ENCODE results near the gene CEP152. TPM values are rescaled to one million over a fixed set of nuclear protein-coding genes. Genes with fewer than 3 reads are reported as not detected.

The CEP152 gene
- total and polyA plus RNA-seq, 9 of the 15 experiments (the other 6 are each of a cell fraction or from before 2014, with no cell fraction given), result 9.9 to 43.0 (median 23.6) TPM

- TF ChIP-seq RAD21 (CRISPR knock-in tag; conservative IDR thresholded peaks at IDR 0.05 in 1 of 2, IDR thresholded peaks at IDR 0.05 in 1 of 2) (no peak), CBFA2T2 (conservative IDR thresholded peaks at IDR 0.05) (no peak), RBBP5 (IDR thresholded peaks at IDR 0.05; ENCODE audit: borderline replicate concordance, insufficient read depth, low read length, poor library complexity, severe bottlenecking) (no peak), KLF1 (tag; IDR thresholded peaks at IDR 0.05) (no peak), TAF7 (tag; IDR thresholded peaks at IDR 0.05) (no peak), POU5F1 (IDR thresholded peaks at IDR 0.05; ENCODE audit: borderline replicate concordance, low read depth, low read length, partially characterized antibody) (no peak), ZNF347 (CRISPR knock-in tag; IDR thresholded peaks at IDR 0.05; ENCODE audit: low read depth) (no peak), PTTG1 (tag; IDR thresholded peaks at IDR 0.05; ENCODE audit: low read depth) (no peak), NFATC3 (IDR thresholded peaks at IDR 0.05) (no peak), KAT8 (IDR thresholded peaks at IDR 0.05; ENCODE audit: low read depth) (no peak), HCFC1 (IDR thresholded peaks at IDR 0.05; ENCODE audit: low read depth, low read length) (no peak), ZNF830 (CRISPR knock-in tag; IDR thresholded peaks at IDR 0.05) (no peak)
- TF ChIP-seq, protein P1, sequence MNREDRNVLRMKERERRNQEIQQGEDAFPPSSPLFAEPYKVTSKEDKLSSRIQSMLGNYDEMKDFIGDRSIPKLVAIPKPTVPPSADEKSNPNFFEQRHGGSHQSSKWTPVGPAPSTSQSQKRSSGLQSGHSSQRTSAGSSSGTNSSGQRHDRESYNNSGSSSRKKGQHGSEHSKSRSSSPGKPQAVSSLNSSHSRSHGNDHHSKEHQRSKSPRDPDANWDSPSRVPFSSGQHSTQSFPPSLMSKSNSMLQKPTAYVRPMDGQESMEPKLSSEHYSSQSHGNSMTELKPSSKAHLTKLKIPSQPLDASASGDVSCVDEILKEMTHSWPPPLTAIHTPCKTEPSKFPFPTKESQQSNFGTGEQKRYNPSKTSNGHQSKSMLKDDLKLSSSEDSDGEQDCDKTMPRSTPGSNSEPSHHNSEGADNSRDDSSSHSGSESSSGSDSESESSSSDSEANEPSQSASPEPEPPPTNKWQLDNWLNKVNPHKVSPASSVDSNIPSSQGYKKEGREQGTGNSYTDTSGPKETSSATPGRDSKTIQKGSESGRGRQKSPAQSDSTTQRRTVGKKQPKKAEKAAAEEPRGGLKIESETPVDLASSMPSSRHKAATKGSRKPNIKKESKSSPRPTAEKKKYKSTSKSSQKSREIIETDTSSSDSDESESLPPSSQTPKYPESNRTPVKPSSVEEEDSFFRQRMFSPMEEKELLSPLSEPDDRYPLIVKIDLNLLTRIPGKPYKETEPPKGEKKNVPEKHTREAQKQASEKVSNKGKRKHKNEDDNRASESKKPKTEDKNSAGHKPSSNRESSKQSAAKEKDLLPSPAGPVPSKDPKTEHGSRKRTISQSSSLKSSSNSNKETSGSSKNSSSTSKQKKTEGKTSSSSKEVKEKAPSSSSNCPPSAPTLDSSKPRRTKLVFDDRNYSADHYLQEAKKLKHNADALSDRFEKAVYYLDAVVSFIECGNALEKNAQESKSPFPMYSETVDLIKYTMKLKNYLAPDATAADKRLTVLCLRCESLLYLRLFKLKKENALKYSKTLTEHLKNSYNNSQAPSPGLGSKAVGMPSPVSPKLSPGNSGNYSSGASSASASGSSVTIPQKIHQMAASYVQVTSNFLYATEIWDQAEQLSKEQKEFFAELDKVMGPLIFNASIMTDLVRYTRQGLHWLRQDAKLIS (CRISPR knock-in tag; IDR thresholded peaks at IDR 0.05), result no peak
- TF ChIP-seq, protein P2, sequence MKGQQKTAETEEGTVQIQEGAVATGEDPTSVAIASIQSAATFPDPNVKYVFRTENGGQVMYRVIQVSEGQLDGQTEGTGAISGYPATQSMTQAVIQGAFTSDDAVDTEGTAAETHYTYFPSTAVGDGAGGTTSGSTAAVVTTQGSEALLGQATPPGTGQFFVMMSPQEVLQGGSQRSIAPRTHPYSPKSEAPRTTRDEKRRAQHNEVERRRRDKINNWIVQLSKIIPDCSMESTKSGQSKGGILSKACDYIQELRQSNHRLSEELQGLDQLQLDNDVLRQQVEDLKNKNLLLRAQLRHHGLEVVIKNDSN (CRISPR knock-in tag; IDR thresholded peaks at IDR 0.05), result no peak
- TF ChIP-seq, protein P3, sequence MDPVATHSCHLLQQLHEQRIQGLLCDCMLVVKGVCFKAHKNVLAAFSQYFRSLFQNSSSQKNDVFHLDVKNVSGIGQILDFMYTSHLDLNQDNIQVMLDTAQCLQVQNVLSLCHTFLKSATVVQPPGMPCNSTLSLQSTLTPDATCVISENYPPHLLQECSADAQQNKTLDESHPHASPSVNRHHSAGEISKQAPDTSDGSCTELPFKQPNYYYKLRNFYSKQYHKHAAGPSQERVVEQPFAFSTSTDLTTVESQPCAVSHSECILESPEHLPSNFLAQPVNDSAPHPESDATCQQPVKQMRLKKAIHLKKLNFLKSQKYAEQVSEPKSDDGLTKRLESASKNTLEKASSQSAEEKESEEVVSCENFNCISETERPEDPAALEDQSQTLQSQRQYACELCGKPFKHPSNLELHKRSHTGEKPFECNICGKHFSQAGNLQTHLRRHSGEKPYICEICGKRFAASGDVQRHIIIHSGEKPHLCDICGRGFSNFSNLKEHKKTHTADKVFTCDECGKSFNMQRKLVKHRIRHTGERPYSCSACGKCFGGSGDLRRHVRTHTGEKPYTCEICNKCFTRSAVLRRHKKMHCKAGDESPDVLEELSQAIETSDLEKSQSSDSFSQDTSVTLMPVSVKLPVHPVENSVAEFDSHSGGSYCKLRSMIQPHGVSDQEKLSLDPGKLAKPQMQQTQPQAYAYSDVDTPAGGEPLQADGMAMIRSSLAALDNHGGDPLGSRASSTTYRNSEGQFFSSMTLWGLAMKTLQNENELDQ (CRISPR knock-in tag; IDR thresholded peaks at IDR 0.05; ENCODE audit: borderline replicate concordance), result no peak
- TF ChIP-seq, protein P4, sequence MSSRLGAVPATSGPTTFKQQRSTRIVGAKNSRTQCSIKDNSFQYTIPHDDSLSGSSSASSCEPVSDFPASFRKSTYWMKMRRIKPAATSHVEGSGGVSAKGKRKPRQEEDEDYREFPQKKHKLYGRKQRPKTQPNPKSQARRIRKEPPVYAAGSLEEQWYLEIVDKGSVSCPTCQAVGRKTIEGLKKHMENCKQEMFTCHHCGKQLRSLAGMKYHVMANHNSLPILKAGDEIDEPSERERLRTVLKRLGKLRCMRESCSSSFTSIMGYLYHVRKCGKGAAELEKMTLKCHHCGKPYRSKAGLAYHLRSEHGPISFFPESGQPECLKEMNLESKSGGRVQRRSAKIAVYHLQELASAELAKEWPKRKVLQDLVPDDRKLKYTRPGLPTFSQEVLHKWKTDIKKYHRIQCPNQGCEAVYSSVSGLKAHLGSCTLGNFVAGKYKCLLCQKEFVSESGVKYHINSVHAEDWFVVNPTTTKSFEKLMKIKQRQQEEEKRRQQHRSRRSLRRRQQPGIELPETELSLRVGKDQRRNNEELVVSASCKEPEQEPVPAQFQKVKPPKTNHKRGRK (tag; IDR thresholded peaks at IDR 0.05), result no peak
These were observed 16.2 kb downstream of the CEP152 start (continued) for GRCh38 chr15:48794697-48795134.
